Endothelial cell of umbilical vein (primary cell): ENCODE data around the gene C1orf105. TPM values are rescaled to one million over a fixed set of nuclear protein-coding genes. Genes with fewer than 3 reads are reported as not detected.
"Not testable (repeated sequence)": the region's sequence is repeated elsewhere in the genome, so short reads cannot be mapped to it uniquely, and the experiment has no call there.

Source experiments
- BruUV-seq: library from RNA; stranded (reverse); fragments of 400-500 nt; replicated peaks from 2 replicates; lab custom pipeline; 2021; lab: Mats Ljungman, UMichigan
- CTCF ChIA-PET: fragments of 300-600, 350-600 bp; sonication (Branson Sonifier 250); formaldehyde crosslinking; loops from one replicate; lab custom pipeline; 2021; ENCODE audit warnings: antibody characterized with exemption, inconsistent platforms; lab: Charles Lee
- POLR2A ChIA-PET: fragments of 300-600, 350-600 bp; sonication (Branson Sonifier 250); formaldehyde crosslinking; loops from one replicate; lab custom pipeline; 2021; ENCODE audit warnings: antibody characterized with exemption, inconsistent platforms; lab: Charles Lee
- DNase-seq: peaks from one replicate; pipeline ENCODE4 v3.0.0-alpha.2; 2011; ENCODE audit warnings: low read depth, low spot score
- FAIRE-seq: peaks from 2 replicates; lab custom pipeline; 2011; peaks lifted over from hg19 to GRCh38; lab: Jason Lieb, UNC
- H2AFZ ChIP-seq: 2 replicates; pipeline ENCODE4 v1.6.0; 2012; ENCODE audit warnings: low read depth, low read length, control low read depth, inconsistent platforms
- H3K27ac ChIP-seq: 2 replicates; pipeline ENCODE4 v1.5.1; 2011; ENCODE audit warnings: low read depth, mild to moderate bottlenecking, control low read depth, low read length, moderate library complexity; ENCODE audit not compliant: insufficient read depth
- H3K27me3 ChIP-seq, 2 experiments: 2 replicates each; pipeline versions ENCODE4 v1.6.0 to v1.6.1; 2011; ENCODE audit warnings: low read length in 2 of 2, mixed read lengths in 1 of 2; ENCODE audit not compliant: control insufficient read depth in 2 of 2, insufficient read depth in 2 of 2
- H3K36me3 ChIP-seq, 2 experiments: 2 replicates in 1 of 2; 3 replicates in 1 of 2; pipeline ENCODE4 v1.5.1; 2011; ENCODE audit warnings: low read length in 2 of 2, mild to moderate bottlenecking in 1 of 2, moderate library complexity in 1 of 2; ENCODE audit not compliant: control insufficient read depth in 2 of 2, insufficient read depth in 2 of 2; ENCODE audit errors: extremely low read depth in 1 of 2
- H3K4me1 ChIP-seq: 3 replicates; pipeline ENCODE4 v1.5.1; 2011; ENCODE audit warnings: mild to moderate bottlenecking, low read length; ENCODE audit not compliant: control insufficient read depth, insufficient read depth; ENCODE audit errors: extremely low read depth
- H3K4me2 ChIP-seq: 2 replicates; pipeline ENCODE4 v1.6.1; 2011; ENCODE audit warnings: low read length, control low read depth, mixed read lengths; ENCODE audit not compliant: insufficient read depth
- H3K4me3 ChIP-seq, 3 experiments: fragments of 200-600 bp in 1 of 3; sonication (generic), shearing (Covaris generic) in 1 of 3; replicated peaks in 1 of 3; 2 replicates each; pipeline ENCODE4 v1.5.1; 2011 to 2016; ENCODE audit warnings: control low read depth in 3 of 3, low read length in 3 of 3, mild to moderate bottlenecking in 2 of 3, inconsistent platforms in 1 of 3, low read depth in 1 of 3, moderate library complexity in 1 of 3; ENCODE audit not compliant: insufficient read depth in 1 of 3
- H3K79me2 ChIP-seq: 2 replicates; pipeline ENCODE4 v1.6.0; 2012; ENCODE audit warnings: low read length, inconsistent platforms; ENCODE audit not compliant: control insufficient read depth, insufficient read depth
- H3K9ac ChIP-seq: replicated peaks from 2 replicates; pipeline ENCODE3; 2011; ENCODE audit warnings: low read length, control low read depth; ENCODE audit not compliant: insufficient read depth; ENCODE audit errors: extremely low read depth
- H3K9me1 ChIP-seq: replicated peaks from 3 replicates; pipeline ENCODE4 v1.6.0; 2011; ENCODE audit warnings: mild to moderate bottlenecking, low read length; ENCODE audit not compliant: control insufficient read depth, insufficient read depth; ENCODE audit errors: extremely low read depth
- H3K9me3 ChIP-seq: replicated peaks from 2 replicates; pipeline ENCODE4 v1.5.1; 2012; ENCODE audit warnings: low read length, inconsistent platforms; ENCODE audit not compliant: control insufficient read depth, insufficient read depth
- H4K20me1 ChIP-seq: replicated peaks from 2 replicates; pipeline ENCODE3; 2011; ENCODE audit warnings: mild to moderate bottlenecking, low read length; ENCODE audit not compliant: control insufficient read depth, insufficient read depth; ENCODE audit errors: extremely low read depth
- EZH2 ChIP-seq: IDR thresholded peaks from 2 replicates; pipeline ENCODE4 v1.6.1; 2012; ENCODE audit warnings: borderline replicate concordance, low read depth, mild to moderate bottlenecking, moderate library complexity, low read length, inconsistent platforms; ENCODE audit not compliant: severe bottlenecking
- FOS ChIP-seq: IDR thresholded peaks from 2 replicates; pipeline ENCODE4 v1.6.1; 2011; ENCODE audit warnings: mild to moderate bottlenecking, low read length, moderate library complexity, borderline replicate concordance; ENCODE audit not compliant: insufficient read depth
- GATA2 ChIP-seq: IDR thresholded peaks from 2 replicates; pipeline ENCODE4 v1.7.0; 2011; ENCODE audit warnings: low read depth, mild to moderate bottlenecking, moderate library complexity, mixed read lengths, low read length; ENCODE audit not compliant: insufficient read length, insufficient read depth
- JUN ChIP-seq: IDR thresholded peaks from 2 replicates; pipeline ENCODE4 v1.6.1; 2011; ENCODE audit warnings: borderline replicate concordance, low read depth; ENCODE audit not compliant: insufficient read length, insufficient read depth
- MYC ChIP-seq: IDR thresholded peaks from one replicate; pipeline ENCODE4 v1.6.1; 2011; ENCODE audit warnings: mild to moderate bottlenecking, low read depth, low read length
- POLR2A ChIP-seq: IDR thresholded peaks from 2 replicates; pipeline ENCODE4 v1.6.1; 2012; ENCODE audit warnings: low read depth, mild to moderate bottlenecking, control low read depth, low read length
- POLR2AphosphoS5 ChIP-seq: IDR thresholded peaks from 2 replicates; pipeline ENCODE4 v1.6.1; 2012; ENCODE audit warnings: low read depth, mild to moderate bottlenecking, control low read depth, low read length, moderate library complexity; ENCODE audit not compliant: insufficient read depth
- dilution Hi-C: fragments of 300-500 bp; cut with MboI; formaldehyde crosslinking; loops from one replicate; pipeline ENCODE4 v1.15.0; 2019; ENCODE audit warnings: low sequenced_read_pairs; ENCODE audit not compliant: extremely low pct_ligation_motif_present
- intact Hi-C: fragments of 100-400 bp; cut with micrococcal nuclease; formaldehyde crosslinking; loops from one replicate; pipeline ENCODE4 v1.10.0; 2022
- polyA plus RNA-seq, 4 experiments: library from polyadenylated mRNA; depleted of rRNA in 3 of 4; stranded (reverse) in 3 of 4; unstranded in 1 of 4; fragments of >200 nt; gene quantifications; 2 replicates each; pipeline versions ENCODE4 v1.2.1 to v1.2.3, GENCODE V29; 2011 to 2012; ENCODE audit warnings: missing spikeins in 1 of 4
- total RNA-seq: library from RNA; stranded (reverse); gene quantifications from 2 replicates; pipeline ENCODE4 v1.2.3, GENCODE V29; 2021
- TF ChIP-seq, protein P1 (sequence below), 2 donors: IDR thresholded peaks; 1 replicate in 1 of 2; 2 replicates in 1 of 2; pipeline ENCODE4 v1.5.1; 2011; ENCODE audit warnings: low read length in 2 of 2, mild to moderate bottlenecking in 2 of 2, moderate library complexity in 2 of 2, control low read depth in 1 of 2, inconsistent platforms in 1 of 2, low read depth in 1 of 2; ENCODE audit not compliant: insufficient read depth in 1 of 2; ENCODE audit errors: extremely low read depth in 1 of 2
- TF ChIP-seq, protein P2 (sequence below): IDR thresholded peaks from 2 replicates; pipeline ENCODE4 v1.6.1; 2011; ENCODE audit not compliant: insufficient read depth, insufficient read length

C1orf105 gene
- total and polyA plus RNA-seq, 2 donors (not counting 3 experiments of a cell fraction or from before 2014, with no cell fraction given), result not detected

DNA sequence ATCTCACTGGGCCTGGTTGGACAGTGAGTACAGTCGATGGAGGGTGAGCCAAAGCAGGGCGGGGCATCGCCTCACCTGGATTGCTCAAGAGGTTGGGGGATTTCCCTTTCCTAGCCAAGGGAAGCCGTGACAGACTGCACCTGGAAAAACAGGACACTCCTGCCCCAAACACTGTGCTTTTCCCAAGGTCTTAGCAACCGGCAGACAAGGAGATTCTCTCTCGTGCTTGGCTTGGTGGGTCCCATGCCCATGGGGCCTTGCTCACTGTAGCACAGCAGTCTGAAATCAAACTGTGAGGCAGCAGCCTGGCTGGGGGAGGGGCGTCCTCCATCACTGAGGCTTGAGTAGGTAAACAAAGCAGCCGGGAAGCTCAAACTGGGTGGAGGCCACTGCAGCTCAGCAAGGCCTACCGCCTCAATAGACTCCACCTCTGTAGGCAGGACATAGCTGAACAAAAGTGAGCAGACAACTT lies 11.3 kb downstream of the C1orf105 start:
- Histone ChIP-seq H3K4me3 (no peak overlapping the region), H3K27me3 (no peaks in the 10 kb centered on the region), H3K27ac (no peak overlapping the region), H3K4me2 (no peak overlapping the region), H3K4me1 (no peaks in the 10 kb centered on the region), H3K79me2 (no peaks in the 10 kb centered on the region), H3K9ac (no peak overlapping the region), H3K36me3 (no peaks in the 10 kb centered on the region), H3K9me1 (no peaks in the 10 kb centered on the region), H2AFZ (no peak overlapping the region), H3K9me3 (no peaks in the 10 kb centered on the region), H4K20me1 (no peaks in the 10 kb centered on the region)
- ChIA-PET CTCF (interaction anchor here (0.9 to 1.5 kb wide), 3 partner anchors 392 to 429 kb away, joined by 3 to 8 read pairs (median 6); no protein-coding TSS in a partner anchor), POLR2A (interaction anchor here (0.6 kb wide), 1 partner anchor 646 kb away, joined by 3 read pairs; no protein-coding TSS in a partner anchor)
- DNase-seq, result no peak
- dilution Hi-C loops (no loop called here), intact Hi-C loops (no loop called here)
- TF ChIP-seq GATA2 (no peak), POLR2AphosphoS5 (no peak), JUN (no peak), MYC (no peak), POLR2A (no peak), EZH2 (no peak), FOS (no peak)
- TF ChIP-seq, protein P1, sequence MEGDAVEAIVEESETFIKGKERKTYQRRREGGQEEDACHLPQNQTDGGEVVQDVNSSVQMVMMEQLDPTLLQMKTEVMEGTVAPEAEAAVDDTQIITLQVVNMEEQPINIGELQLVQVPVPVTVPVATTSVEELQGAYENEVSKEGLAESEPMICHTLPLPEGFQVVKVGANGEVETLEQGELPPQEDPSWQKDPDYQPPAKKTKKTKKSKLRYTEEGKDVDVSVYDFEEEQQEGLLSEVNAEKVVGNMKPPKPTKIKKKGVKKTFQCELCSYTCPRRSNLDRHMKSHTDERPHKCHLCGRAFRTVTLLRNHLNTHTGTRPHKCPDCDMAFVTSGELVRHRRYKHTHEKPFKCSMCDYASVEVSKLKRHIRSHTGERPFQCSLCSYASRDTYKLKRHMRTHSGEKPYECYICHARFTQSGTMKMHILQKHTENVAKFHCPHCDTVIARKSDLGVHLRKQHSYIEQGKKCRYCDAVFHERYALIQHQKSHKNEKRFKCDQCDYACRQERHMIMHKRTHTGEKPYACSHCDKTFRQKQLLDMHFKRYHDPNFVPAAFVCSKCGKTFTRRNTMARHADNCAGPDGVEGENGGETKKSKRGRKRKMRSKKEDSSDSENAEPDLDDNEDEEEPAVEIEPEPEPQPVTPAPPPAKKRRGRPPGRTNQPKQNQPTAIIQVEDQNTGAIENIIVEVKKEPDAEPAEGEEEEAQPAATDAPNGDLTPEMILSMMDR (IDR thresholded peaks at IDR 0.05; ENCODE audit: extremely low read depth in 1 of 2, insufficient read depth in 1 of 2, low read depth in 1 of 2, low read length in 2 of 2), result no peak
- TF ChIP-seq, protein P2, sequence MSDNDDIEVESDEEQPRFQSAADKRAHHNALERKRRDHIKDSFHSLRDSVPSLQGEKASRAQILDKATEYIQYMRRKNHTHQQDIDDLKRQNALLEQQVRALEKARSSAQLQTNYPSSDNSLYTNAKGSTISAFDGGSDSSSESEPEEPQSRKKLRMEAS, result no peak
- no peak for FAIRE-seq
- no TSS peak for BruUV-seq

DNA sequence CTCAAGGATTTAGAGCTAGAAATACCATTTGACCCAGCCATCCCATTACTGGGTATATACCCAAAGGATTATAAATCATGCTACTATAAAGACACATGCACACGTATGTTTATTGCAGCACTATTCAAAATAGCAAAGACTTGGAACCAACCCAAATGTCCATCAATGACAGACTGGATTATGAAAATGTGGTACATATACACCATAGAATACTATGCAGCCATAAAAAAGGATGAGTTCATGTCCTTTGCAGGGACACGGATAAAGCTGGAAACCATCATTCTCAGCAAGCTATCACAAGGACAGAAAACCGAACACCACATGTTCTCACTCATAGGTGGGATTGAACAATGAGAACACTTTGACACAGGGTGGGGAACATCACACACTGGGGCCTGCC lies 16.7 kb downstream of the C1orf105 start:
- H3K79me2 ChIP-seq, result not testable (repeated sequence)

More for the DNA sequence above, 16.7 kb downstream of the C1orf105 start:
- BruUV-seq, H3K36me3 ChIP-seq, DNase-seq, H2AFZ ChIP-seq, H3K4me3 ChIP-seq, H3K27me3 ChIP-seq, intact Hi-C loops, FAIRE-seq, dilution Hi-C loops, H3K9me3 ChIP-seq, H3K4me2 ChIP-seq, H3K27ac ChIP-seq, H3K4me1 ChIP-seq, H4K20me1 ChIP-seq, H3K9ac ChIP-seq, H3K9me1 ChIP-seq, POLR2A ChIA-PET: not testable (repeated sequence)
- CTCF ChIA-PET, result interaction anchor here (1.0 kb wide), 1 partner anchor 636 kb away, joined by 3 read pairs; no protein-coding TSS in a partner anchor
